A673 (cell line): ENCODE measurements around the gene LKAAEAR1. TPM values are rescaled to one million over a fixed set of nuclear protein-coding genes. Genes with fewer than 3 reads are reported as not detected.

Source experiments
- BruUV-seq: library from RNA; stranded (reverse); fragments of 400-500 nt; replicated peaks from 2 replicates; lab custom pipeline; 2021; lab: Mats Ljungman, UMichigan
- CTCF ChIA-PET: fragments of 300-600 bp; sonication (Branson Sonifier 250); formaldehyde crosslinking; loops from one replicate; lab custom pipeline; 2022; ENCODE audit warnings: antibody characterized with exemption; lab: Charles Lee
- POLR2A ChIA-PET: fragments of 300-600 bp; sonication (Branson Sonifier 250); formaldehyde crosslinking; loops from one replicate; lab custom pipeline; 2022; ENCODE audit warnings: antibody characterized with exemption; ENCODE audit not compliant: low non-redundant PET; lab: Charles Lee
- DNase-seq: peaks from one replicate; pipeline ENCODE4 v3.0.0-alpha.2; 2015; ENCODE audit warnings: low spot score
- H3K27ac ChIP-seq: fragments of 200-600 bp; sonication (generic); 2 replicates; pipeline ENCODE4 v1.5.1; 2016; ENCODE audit warnings: mixed run types, low read depth, mild to moderate bottlenecking, mixed read lengths, antibody characterized with exemption, low read length; ENCODE audit not compliant: poor library complexity, severe bottlenecking
- H3K27me3 ChIP-seq: fragments of 200-600 bp; sonication (generic); replicated peaks from 2 replicates; pipeline ENCODE4 v1.6.1; 2017; ENCODE audit warnings: mixed run types, low read depth, mild to moderate bottlenecking, mixed read lengths, antibody characterized with exemption, low read length; ENCODE audit not compliant: insufficient read depth, poor library complexity
- H3K36me3 ChIP-seq: fragments of 200-600 bp; sonication (generic); 2 replicates; pipeline ENCODE4 v1.6.1; 2016; ENCODE audit warnings: mixed run types, mild to moderate bottlenecking, mixed read lengths, antibody characterized with exemption, low read length; ENCODE audit not compliant: insufficient read depth, poor library complexity, severe bottlenecking
- H3K4me1 ChIP-seq: fragments of 200-600 bp; sonication (generic); 2 replicates; pipeline ENCODE4 v1.6.1; 2017; ENCODE audit warnings: mixed run types, mild to moderate bottlenecking, mixed read lengths, antibody characterized with exemption, low read length; ENCODE audit not compliant: insufficient read depth, poor library complexity, severe bottlenecking
- H3K4me3 ChIP-seq: fragments of 200-600 bp; sonication (generic); 2 replicates; pipeline ENCODE4 v1.5.1; 2016; ENCODE audit warnings: low read depth, mixed run types, mild to moderate bottlenecking, mixed read lengths, low read length; ENCODE audit not compliant: poor library complexity, severe bottlenecking
- H3K9me3 ChIP-seq: fragments of 200-600 bp; sonication (generic); 2 replicates; pipeline ENCODE4 v1.6.1; 2016; ENCODE audit warnings: mixed run types, low read depth, mild to moderate bottlenecking, mixed read lengths, antibody characterized with exemption, low read length; ENCODE audit not compliant: poor library complexity, severe bottlenecking
- CTCF ChIP-seq: fragments of 300-800, 200-600 bp; sonication (generic); conservative IDR thresholded peaks from 2 replicates; pipeline ENCODE4 v1.5.1; 2017; ENCODE audit warnings: low read depth, mild to moderate bottlenecking, antibody characterized with exemption, low read length, moderate library complexity, mixed read lengths
- EZH2 ChIP-seq: fragments of 200-600 bp; sonication (generic); IDR thresholded peaks from 2 replicates; pipeline ENCODE4 v1.6.1; 2017; ENCODE audit warnings: borderline replicate concordance, low read depth, mild to moderate bottlenecking, mixed read lengths, antibody characterized with exemption, low read length; ENCODE audit not compliant: poor library complexity, severe bottlenecking
- intact Hi-C: fragments of 100-400 bp; cut with micrococcal nuclease; formaldehyde crosslinking; loops from one replicate; pipeline ENCODE4 v1.10.0; 2022; ENCODE audit not compliant: unreplicated experiment
- total RNA-seq: library from RNA; stranded (reverse); gene quantifications from 2 replicates; pipeline ENCODE4 v1.2.3, GENCODE V29; 2021

The LKAAEAR1 gene
- total RNA-seq, 1 experiment from 2014 or later: 0.62 TPM

GRCh38 chr20:64106981-64107735 is 23.0 kb upstream of the LKAAEAR1 start, which contains the start of gene NPBWR2:
Gene NPBWR2 (minus strand): TSS chr20:64107565. CDS start chr20:64106831, 734 bp downstream.
- H3K4me3 ChIP-seq: no peak within 1 kb of the TSS
- DNase-seq: no peak

GRCh38 chr20:64106435-64106961 is 22.3 kb upstream of the LKAAEAR1 start:
- ChIA-PET POLR2A (no interaction called here), CTCF (no interaction called here)
- Histone ChIP-seq H3K4me1 (no peaks in the 10 kb centered on the region), H3K27me3 (peaks cover 23% of the 10 kb centered on the region), H3K4me3 (no peak overlapping the region), H3K36me3 (no peaks in the 10 kb centered on the region), H3K27ac (no peak overlapping the region), H3K9me3 (no peaks in the 10 kb centered on the region)
- no peak for DNase-seq
- no TSS peak for BruUV-seq
- intact Hi-C loops: no loop called here
- TF ChIP-seq CTCF (no peak), EZH2 (no peak)

More at GRCh38 chr20:64106981-64107735, 23.0 kb upstream of the LKAAEAR1 start, which contains the start of gene NPBWR2:
- no peak within 1 kb of the TSS for H3K27ac ChIP-seq
- no peak for TF ChIP-seq CTCF
- TF ChIP-seq EZH2: no peak
- H3K9me3 ChIP-seq: no peaks in the 10 kb centered on the region
- peaks cover 16% of the 10 kb centered on the region for H3K27me3 ChIP-seq
- no peaks in the 10 kb centered on the region for H3K36me3 ChIP-seq
- no peaks in the 10 kb centered on the region for H3K4me1 ChIP-seq
- no TSS peak for BruUV-seq
- intact Hi-C loops: no loop called here
- ChIA-PET POLR2A (no interaction called here), CTCF (no interaction called here)

GRCh38 chr20:64105846-64106434 is 21.7 kb upstream of the LKAAEAR1 start:
- Histone ChIP-seq H3K4me3 (no peak overlapping the region), H3K27me3 (peaks cover 29% of the 10 kb centered on the region), H3K9me3 (no peaks in the 10 kb centered on the region), H3K36me3 (no peaks in the 10 kb centered on the region), H3K4me1 (no peaks in the 10 kb centered on the region), H3K27ac (no peak overlapping the region)
- BruUV-seq: no TSS peak
- intact Hi-C loops: no loop called here
- POLR2A ChIA-PET: no interaction called here
- no peak for DNase-seq
- TF ChIP-seq EZH2 (no peak), CTCF (no peak)
- CTCF ChIA-PET: no interaction called here
